ENCODE data around the gene MYB.
A peak's percentile ranks its signal among the peaks of the same experiment; 100 is the strongest.

MYB gene

DNA sequence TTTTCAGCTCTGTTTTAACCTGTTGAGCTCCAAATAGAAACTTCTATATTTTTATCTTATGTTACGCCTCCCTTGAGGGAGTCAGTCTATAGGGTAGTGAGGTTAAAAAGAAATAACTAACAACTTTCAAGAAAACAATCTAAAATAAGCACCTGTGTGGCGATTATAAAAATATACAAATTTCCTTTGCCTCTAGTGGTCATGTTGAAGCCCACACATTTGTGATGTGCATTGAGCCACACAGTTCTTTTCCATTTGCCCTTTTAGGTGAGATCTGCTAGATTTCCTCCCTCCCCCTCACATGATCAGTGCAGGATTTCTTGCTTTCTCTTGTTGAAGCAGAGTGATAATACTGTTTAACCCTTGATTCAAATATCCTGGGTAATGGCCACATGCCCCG lies 84.2 kb downstream of the MYB start:
- H3K36me3 ChIP-seq (replicated peaks; ENCODE audit: insufficient read depth, low read length), result no peaks in the 10 kb centered on the region
- no peaks in the 10 kb centered on the region for H3K9me3 ChIP-seq (replicated peaks; ENCODE audit: insufficient read depth, low read length)
- H3K27me3 ChIP-seq (replicated peaks; ENCODE audit: insufficient read depth, low read length), result no peaks in the 10 kb centered on the region
- H4K20me1 ChIP-seq (ENCODE audit: insufficient read depth, low read length), result no peaks in the 10 kb centered on the region
- TF ChIP-seq EZH2phosphoT487 (IDR thresholded peaks at IDR 0.05; ENCODE audit: low read length) (no peak), EZH2 (optimal IDR thresholded peaks at IDR 0.05; ENCODE audit: low read depth, low read length) (no peak)
- TF ChIP-seq, protein P1, sequence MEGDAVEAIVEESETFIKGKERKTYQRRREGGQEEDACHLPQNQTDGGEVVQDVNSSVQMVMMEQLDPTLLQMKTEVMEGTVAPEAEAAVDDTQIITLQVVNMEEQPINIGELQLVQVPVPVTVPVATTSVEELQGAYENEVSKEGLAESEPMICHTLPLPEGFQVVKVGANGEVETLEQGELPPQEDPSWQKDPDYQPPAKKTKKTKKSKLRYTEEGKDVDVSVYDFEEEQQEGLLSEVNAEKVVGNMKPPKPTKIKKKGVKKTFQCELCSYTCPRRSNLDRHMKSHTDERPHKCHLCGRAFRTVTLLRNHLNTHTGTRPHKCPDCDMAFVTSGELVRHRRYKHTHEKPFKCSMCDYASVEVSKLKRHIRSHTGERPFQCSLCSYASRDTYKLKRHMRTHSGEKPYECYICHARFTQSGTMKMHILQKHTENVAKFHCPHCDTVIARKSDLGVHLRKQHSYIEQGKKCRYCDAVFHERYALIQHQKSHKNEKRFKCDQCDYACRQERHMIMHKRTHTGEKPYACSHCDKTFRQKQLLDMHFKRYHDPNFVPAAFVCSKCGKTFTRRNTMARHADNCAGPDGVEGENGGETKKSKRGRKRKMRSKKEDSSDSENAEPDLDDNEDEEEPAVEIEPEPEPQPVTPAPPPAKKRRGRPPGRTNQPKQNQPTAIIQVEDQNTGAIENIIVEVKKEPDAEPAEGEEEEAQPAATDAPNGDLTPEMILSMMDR (IDR thresholded peaks at IDR 0.05; ENCODE audit: low read length), result no peak
- DNase-seq, result no peak
- H3F3A ChIP-seq (ENCODE audit: insufficient read depth, low read length), result no peaks in the 10 kb centered on the region
- H3K4me3 ChIP-seq (ENCODE audit: low read length), result no peak overlapping the region
- no peaks in the 10 kb centered on the region for H3K79me2 ChIP-seq (ENCODE audit: low read length)
- H3K4me1 ChIP-seq (ENCODE audit: low read length), result peaks cover 5% of the 10 kb centered on the region; the same call in 1 of the 2 replicates
- H3K27ac ChIP-seq (ENCODE audit: low read length), result no peak overlapping the region
- H2AFZ ChIP-seq (ENCODE audit: low read length), result no peak overlapping the region
- no peaks in the 10 kb centered on the region for H3K9me2 ChIP-seq (replicated peaks; ENCODE audit: insufficient read depth, low read length)
- no peak overlapping the region for H3K4me2 ChIP-seq (ENCODE audit: low read depth, low read length)
- H3K9ac ChIP-seq (ENCODE audit: low read length), result no peak overlapping the region

GRCh38 chr6:135266675-135267074 lies 85.6 kb downstream of the MYB start:
- Histone ChIP-seq H3F3A (ENCODE audit: insufficient read depth, low read length) (no peaks in the 10 kb centered on the region), H3K79me2 (ENCODE audit: low read length) (no peaks in the 10 kb centered on the region), H4K20me1 (ENCODE audit: insufficient read depth, low read length) (no peaks in the 10 kb centered on the region), H2AFZ (ENCODE audit: low read length) (no peak overlapping the region), H3K9me3 (replicated peaks; ENCODE audit: insufficient read depth, low read length) (no peaks in the 10 kb centered on the region), H3K4me3 (ENCODE audit: low read length) (no peak overlapping the region), H3K9ac (ENCODE audit: low read length) (no peak overlapping the region), H3K27me3 (replicated peaks; ENCODE audit: insufficient read depth, low read length) (no peaks in the 10 kb centered on the region), H3K4me2 (ENCODE audit: low read depth, low read length) (no peak overlapping the region), H3K4me1 (ENCODE audit: low read length) (peaks cover 5% of the 10 kb centered on the region; the same call in 1 of the 2 replicates), H3K27ac (ENCODE audit: low read length) (peak overlapping the region; percentile 8; the same call in 1 of the 2 replicates), H3K36me3 (replicated peaks; ENCODE audit: insufficient read depth, low read length) (no peaks in the 10 kb centered on the region), H3K9me2 (replicated peaks; ENCODE audit: insufficient read depth, low read length) (no peaks in the 10 kb centered on the region)
- TF ChIP-seq EZH2 (optimal IDR thresholded peaks at IDR 0.05; ENCODE audit: low read depth, low read length), result no peak
- DNase-seq, result no peak

- H3F3A ChIP-seq (ENCODE audit: insufficient read depth, low read length), result no peaks in the 10 kb centered on the region
- H3K27ac ChIP-seq (ENCODE audit: low read length), result peak overlapping the region; percentile 8; the same call in 1 of the 2 replicates
- H3K79me2 ChIP-seq (ENCODE audit: low read length), result no peaks in the 10 kb centered on the region
- no peaks in the 10 kb centered on the region for H3K9me3 ChIP-seq (replicated peaks; ENCODE audit: insufficient read depth, low read length)
- TF ChIP-seq, protein P1 (IDR thresholded peaks at IDR 0.05; ENCODE audit: low read length), result no peak
- TF ChIP-seq EZH2phosphoT487 (IDR thresholded peaks at IDR 0.05; ENCODE audit: low read length), result no peak
- DNase-seq, result peak; percentile 53
- no peak overlapping the region for H3K4me2 ChIP-seq (ENCODE audit: low read depth, low read length)
- peaks cover 5% of the 10 kb centered on the region; the same call in 1 of the 2 replicates for H3K4me1 ChIP-seq (ENCODE audit: low read length)
- no peaks in the 10 kb centered on the region for H3K36me3 ChIP-seq (replicated peaks; ENCODE audit: insufficient read depth, low read length)
- H3K9ac ChIP-seq (ENCODE audit: low read length), result no peak overlapping the region
- no peak overlapping the region for H3K4me3 ChIP-seq (ENCODE audit: low read length)
- H2AFZ ChIP-seq (ENCODE audit: low read length), result no peak overlapping the region
- H4K20me1 ChIP-seq (ENCODE audit: insufficient read depth, low read length), result no peaks in the 10 kb centered on the region
- no peaks in the 10 kb centered on the region for H3K9me2 ChIP-seq (replicated peaks; ENCODE audit: insufficient read depth, low read length)
- H3K27me3 ChIP-seq (replicated peaks; ENCODE audit: insufficient read depth, low read length), result no peaks in the 10 kb centered on the region
These were observed 86.0 kb downstream of the MYB start for GRCh38 chr6:135267085-135267484.

- Histone ChIP-seq H3K9ac (ENCODE audit: low read length) (no peak overlapping the region), H3K9me3 (replicated peaks; ENCODE audit: insufficient read depth, low read length) (no peaks in the 10 kb centered on the region), H3K4me1 (ENCODE audit: low read length) (peaks cover 5% of the 10 kb centered on the region; the same call in 1 of the 2 replicates), H3K27me3 (replicated peaks; ENCODE audit: insufficient read depth, low read length) (no peaks in the 10 kb centered on the region), H4K20me1 (ENCODE audit: insufficient read depth, low read length) (no peaks in the 10 kb centered on the region), H3K4me2 (ENCODE audit: low read depth, low read length) (no peak overlapping the region), H3K79me2 (ENCODE audit: low read length) (no peaks in the 10 kb centered on the region), H3F3A (ENCODE audit: insufficient read depth, low read length) (no peaks in the 10 kb centered on the region), H3K4me3 (ENCODE audit: low read length) (no peak overlapping the region), H3K36me3 (replicated peaks; ENCODE audit: insufficient read depth, low read length) (no peaks in the 10 kb centered on the region), H3K27ac (ENCODE audit: low read length) (no peak overlapping the region), H2AFZ (ENCODE audit: low read length) (no peak overlapping the region), H3K9me2 (replicated peaks; ENCODE audit: insufficient read depth, low read length) (no peaks in the 10 kb centered on the region)
- no peak for DNase-seq
- TF ChIP-seq EZH2phosphoT487 (IDR thresholded peaks at IDR 0.05; ENCODE audit: low read length) (no peak), EZH2 (optimal IDR thresholded peaks at IDR 0.05; ENCODE audit: low read depth, low read length) (no peak)
- TF ChIP-seq, protein P1 (IDR thresholded peaks at IDR 0.05; ENCODE audit: low read length), result no peak
These were observed 87.2 kb downstream of the MYB start for GRCh38 chr6:135268263-135268662.
